ENCODE results near the gene RABL6.

The RABL6 gene

DNA sequence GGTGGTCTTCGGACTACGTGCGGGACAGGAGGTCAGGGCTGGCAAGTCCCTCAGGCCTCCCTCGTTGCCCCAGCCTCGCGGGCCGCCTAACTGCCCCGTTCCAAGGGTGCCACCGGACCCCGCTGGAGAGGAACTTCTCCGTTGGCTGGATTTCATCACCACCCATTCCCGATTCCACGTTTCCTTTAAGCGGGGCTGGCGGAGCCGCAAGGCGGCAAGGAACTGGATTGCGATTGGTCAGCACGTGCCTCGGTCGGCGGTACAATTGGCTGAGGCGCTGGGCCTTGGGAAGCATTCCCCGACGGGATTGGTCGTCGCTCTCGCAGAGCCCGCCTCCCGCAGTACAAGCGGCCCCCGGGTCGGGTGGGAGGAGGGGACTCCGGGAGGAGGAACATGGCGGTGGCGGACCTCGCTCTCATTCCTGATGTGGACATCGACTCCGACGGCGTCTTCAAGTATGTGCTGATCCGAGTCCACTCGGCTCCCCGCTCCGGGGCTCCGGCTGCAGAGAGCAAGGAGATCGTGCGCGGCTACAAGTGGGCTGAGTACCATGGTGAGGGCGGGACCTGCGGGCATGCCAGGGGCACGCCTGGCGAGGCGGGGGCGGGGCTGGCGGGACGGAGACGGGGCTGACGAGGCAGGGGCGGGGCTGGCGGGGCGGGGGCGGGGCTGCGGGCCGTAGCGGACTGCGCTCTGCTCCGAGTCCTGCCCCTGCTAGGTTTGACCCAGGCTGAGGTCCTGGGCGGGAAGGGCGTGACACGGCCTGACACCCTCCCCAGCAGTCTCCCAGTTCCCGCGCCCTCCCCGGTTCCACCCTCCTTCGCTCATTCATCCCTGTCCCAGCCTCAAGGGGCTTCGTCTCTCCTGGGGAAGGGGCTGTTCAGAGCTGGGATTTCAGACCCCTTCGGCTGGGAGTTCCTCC lies 41.6 kb downstream of the RABL6 start, which contains the start of gene PHPT1:
Gene PHPT1, plus strand, starts transcription at position 372 of the 922 bp plus-strand sequence. Its CDS starts 22 bp downstream, at position 394.
- Histone ChIP-seq H3K4me3 (ENCODE audit: insufficient read length, low read depth) (peak within 1 kb of the TSS; percentile 95), H3K36me3 (ENCODE audit: insufficient read depth, insufficient read length, low read length) (peaks cover 33% of the 10 kb centered on the region), H3K9me3 (ENCODE audit: insufficient read depth, low read length) (no peaks in the 10 kb centered on the region; the same call in 1 of the 2 replicates), H3K4me1 (ENCODE audit: insufficient read depth, insufficient read length) (peaks cover 35% of the 10 kb centered on the region), H3K9ac (ENCODE audit: insufficient read length, low read depth) (peak within 1 kb of the TSS; percentile 99), H3K27me3 (ENCODE audit: insufficient read depth, insufficient read length) (no peaks in the 10 kb centered on the region)
- TF ChIP-seq SUZ12 (IDR thresholded peaks at IDR 0.05; ENCODE audit: extremely low read depth, insufficient read depth, insufficient read length), result no peak
- TF ChIP-seq YY1 (IDR thresholded peaks at IDR 0.05; ENCODE audit: insufficient read depth, insufficient read length), result peak; percentile 34
- peak; percentile 100 for DNase-seq (ENCODE audit: low read depth, low spot score)

DNA sequence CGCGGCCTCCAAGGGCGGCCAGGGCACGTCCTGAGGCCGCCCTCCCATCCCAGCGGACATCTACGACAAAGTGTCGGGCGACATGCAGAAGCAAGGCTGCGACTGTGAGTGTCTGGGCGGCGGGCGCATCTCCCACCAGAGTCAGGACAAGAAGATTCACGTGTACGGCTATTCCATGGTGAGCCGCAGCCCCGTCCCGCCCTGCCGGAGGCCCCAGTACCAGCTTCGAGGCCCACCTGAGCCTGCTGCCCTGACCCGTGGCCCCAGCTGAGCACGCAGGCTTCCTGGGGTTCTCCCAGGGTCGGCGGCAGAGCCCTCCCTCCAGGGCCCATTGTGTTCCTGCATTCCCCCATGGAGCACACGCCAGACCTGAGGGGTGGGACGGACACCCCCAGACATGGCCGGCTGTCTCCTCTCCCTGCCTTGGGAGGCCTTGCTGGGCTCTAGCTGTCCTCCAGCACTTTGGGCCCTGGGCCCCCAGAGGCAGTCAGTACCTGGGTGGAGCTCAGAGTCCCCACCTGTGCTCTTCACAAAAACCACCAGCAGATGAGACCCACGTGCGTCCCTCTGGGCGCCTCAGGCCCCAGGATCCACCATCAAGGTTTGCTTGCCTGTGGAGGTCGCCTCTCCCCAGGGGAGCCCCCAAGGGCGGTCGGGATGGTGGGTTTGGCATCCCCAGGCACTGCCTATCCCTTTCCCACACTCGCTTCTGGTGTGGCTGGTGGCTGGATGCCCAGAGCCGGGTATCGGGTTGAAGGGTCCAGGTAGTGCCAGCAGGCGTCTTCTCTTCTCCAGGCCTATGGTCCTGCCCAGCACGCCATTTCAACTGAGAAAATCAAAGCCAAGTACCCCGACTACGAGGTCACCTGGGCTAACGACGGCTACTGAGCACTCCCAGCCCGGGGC lies 42.5 kb downstream of the RABL6 start:
- peak overlapping the region; percentile 87 for H3K9ac ChIP-seq (ENCODE audit: insufficient read length, low read depth)
- no peaks in the 10 kb centered on the region for H3K27me3 ChIP-seq (ENCODE audit: insufficient read depth, insufficient read length)
- peak overlapping the region; percentile 45 for H3K4me3 ChIP-seq (ENCODE audit: insufficient read length, low read depth)
- TF ChIP-seq YY1 (IDR thresholded peaks at IDR 0.05; ENCODE audit: insufficient read depth, insufficient read length) (no peak), SUZ12 (IDR thresholded peaks at IDR 0.05; ENCODE audit: extremely low read depth, insufficient read depth, insufficient read length) (no peak), ZNF274 (IDR thresholded peaks at IDR 0.05; ENCODE audit: low read depth, low read length) (no peak)
- DNase-seq (ENCODE audit: low read depth, low spot score), result no peak
- H3K36me3 ChIP-seq (ENCODE audit: insufficient read depth, insufficient read length, low read length), result peaks cover 38% of the 10 kb centered on the region
- H3K4me1 ChIP-seq (ENCODE audit: insufficient read depth, insufficient read length), result peaks cover 42% of the 10 kb centered on the region
- no peaks in the 10 kb centered on the region; the same call in 1 of the 2 replicates for H3K9me3 ChIP-seq (ENCODE audit: insufficient read depth, low read length)

DNA sequence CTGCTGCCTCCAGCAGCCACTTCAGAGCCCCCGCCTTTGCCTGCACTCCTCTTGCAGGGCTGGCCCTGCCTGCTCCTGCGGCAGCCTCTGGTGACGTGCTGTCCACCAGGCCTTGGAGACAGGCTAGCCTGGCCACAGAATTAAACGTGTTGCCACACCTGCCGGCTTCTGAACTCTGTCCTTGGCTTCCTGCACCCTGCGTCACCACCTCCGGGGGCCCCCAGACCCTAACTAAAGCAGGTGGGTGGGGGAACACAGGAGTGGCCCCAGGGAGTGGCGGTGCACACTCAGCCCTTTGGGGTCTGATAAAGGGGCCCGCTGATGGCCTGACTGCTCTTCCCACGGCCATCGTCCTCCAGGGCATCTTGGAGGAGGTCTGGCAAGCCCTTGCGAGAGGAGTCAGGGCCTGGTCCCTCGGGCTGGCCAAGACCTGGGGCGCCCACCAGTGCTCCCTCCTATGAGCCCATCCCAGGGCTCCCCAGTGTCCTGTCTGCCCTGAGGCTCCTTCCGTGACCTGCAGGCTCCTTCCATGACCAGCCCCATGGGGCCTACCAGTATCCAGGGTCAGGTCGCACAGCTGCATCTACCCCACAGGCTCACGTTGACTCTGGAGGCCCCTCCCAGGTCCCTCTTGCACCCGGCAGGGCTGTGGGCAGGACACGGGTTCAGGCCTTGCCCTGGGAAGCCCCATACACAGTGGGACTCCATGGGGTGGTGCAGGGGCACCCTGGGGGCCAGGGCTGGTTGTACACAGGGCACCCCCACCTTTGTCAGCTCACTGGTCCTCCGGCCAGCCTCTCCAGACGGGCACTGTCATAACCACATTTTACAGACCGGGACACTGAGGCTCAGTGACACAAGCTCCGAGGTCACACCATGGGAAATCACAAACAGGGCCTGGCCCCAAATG lies 43.4 kb downstream of the RABL6 start:
- Histone ChIP-seq H3K27me3 (ENCODE audit: insufficient read depth, insufficient read length) (no peaks in the 10 kb centered on the region), H3K9me3 (ENCODE audit: insufficient read depth, low read length) (no peaks in the 10 kb centered on the region), H3K4me1 (ENCODE audit: insufficient read depth, insufficient read length) (peaks cover 42% of the 10 kb centered on the region), H3K4me3 (ENCODE audit: insufficient read length, low read depth) (no peak overlapping the region), H3K36me3 (ENCODE audit: insufficient read depth, insufficient read length, low read length) (peaks cover 38% of the 10 kb centered on the region), H3K9ac (ENCODE audit: insufficient read length, low read depth) (peak overlapping the region; percentile 87)
- TF ChIP-seq YY1 (IDR thresholded peaks at IDR 0.05; ENCODE audit: insufficient read depth, insufficient read length) (no peak), ZNF274 (IDR thresholded peaks at IDR 0.05; ENCODE audit: low read depth, low read length) (no peak), SUZ12 (IDR thresholded peaks at IDR 0.05; ENCODE audit: extremely low read depth, insufficient read depth, insufficient read length) (no peak)
- DNase-seq (ENCODE audit: low read depth, low spot score), result no peak

DNA sequence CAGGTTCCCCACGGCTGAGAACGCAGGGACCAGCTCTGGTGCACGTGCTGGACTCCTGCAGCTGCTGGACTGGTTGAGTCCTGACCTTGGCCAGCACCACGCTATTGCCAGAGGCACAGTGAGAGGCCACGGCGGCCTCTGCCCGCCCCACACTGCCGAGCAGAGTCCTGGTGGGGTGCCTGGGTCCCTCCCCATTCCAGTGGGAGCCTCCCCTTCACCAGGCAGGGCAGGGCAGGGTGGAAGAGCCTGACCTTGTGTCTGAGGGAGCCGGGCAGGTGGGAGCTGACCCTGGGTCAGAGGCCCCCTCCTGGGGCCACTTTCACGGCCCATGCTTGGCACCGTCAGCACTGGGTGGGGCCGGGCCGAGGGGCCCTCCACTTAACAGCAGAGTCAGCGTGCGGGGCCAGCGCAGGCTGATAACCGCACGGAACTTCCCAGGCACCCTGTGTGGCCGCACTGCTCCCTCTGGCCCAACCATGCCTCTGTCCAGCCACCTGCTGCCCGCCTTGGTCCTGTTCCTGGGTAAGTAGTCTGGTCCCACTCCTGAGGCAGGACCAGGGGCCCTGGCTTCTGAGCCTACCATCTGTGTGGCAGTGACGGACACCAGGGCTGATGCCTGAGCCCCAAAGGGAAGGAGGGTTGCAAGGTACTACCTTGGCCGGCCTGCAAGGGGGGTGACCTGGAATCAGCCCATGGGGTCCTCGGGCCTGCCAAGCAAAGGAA lies 44.4 kb downstream of the RABL6 start, which contains the start of gene MAMDC4:
Gene MAMDC4, plus strand, starts transcription at position 406 of the 723 bp plus-strand sequence. Its CDS starts 71 bp downstream, at position 477.
- H3K36me3 ChIP-seq (ENCODE audit: insufficient read depth, insufficient read length, low read length), result peaks cover 47% of the 10 kb centered on the region
- TF ChIP-seq SUZ12 (IDR thresholded peaks at IDR 0.05; ENCODE audit: extremely low read depth, insufficient read depth, insufficient read length), result no peak
- no peak for TF ChIP-seq ZNF274 (IDR thresholded peaks at IDR 0.05; ENCODE audit: low read depth, low read length)
- no peak for TF ChIP-seq YY1 (IDR thresholded peaks at IDR 0.05; ENCODE audit: insufficient read depth, insufficient read length)
- H3K4me1 ChIP-seq (ENCODE audit: insufficient read depth, insufficient read length), result peaks cover 43% of the 10 kb centered on the region
- H3K27me3 ChIP-seq (ENCODE audit: insufficient read depth, insufficient read length), result no peaks in the 10 kb centered on the region
- H3K4me3 ChIP-seq (ENCODE audit: insufficient read length, low read depth), result no peak within 1 kb of the TSS
- no peaks in the 10 kb centered on the region for H3K9me3 ChIP-seq (ENCODE audit: insufficient read depth, low read length)
- H3K9ac ChIP-seq (ENCODE audit: insufficient read length, low read depth), result peak within 1 kb of the TSS; percentile 87
- no peak for DNase-seq (ENCODE audit: low read depth, low spot score)

DNA sequence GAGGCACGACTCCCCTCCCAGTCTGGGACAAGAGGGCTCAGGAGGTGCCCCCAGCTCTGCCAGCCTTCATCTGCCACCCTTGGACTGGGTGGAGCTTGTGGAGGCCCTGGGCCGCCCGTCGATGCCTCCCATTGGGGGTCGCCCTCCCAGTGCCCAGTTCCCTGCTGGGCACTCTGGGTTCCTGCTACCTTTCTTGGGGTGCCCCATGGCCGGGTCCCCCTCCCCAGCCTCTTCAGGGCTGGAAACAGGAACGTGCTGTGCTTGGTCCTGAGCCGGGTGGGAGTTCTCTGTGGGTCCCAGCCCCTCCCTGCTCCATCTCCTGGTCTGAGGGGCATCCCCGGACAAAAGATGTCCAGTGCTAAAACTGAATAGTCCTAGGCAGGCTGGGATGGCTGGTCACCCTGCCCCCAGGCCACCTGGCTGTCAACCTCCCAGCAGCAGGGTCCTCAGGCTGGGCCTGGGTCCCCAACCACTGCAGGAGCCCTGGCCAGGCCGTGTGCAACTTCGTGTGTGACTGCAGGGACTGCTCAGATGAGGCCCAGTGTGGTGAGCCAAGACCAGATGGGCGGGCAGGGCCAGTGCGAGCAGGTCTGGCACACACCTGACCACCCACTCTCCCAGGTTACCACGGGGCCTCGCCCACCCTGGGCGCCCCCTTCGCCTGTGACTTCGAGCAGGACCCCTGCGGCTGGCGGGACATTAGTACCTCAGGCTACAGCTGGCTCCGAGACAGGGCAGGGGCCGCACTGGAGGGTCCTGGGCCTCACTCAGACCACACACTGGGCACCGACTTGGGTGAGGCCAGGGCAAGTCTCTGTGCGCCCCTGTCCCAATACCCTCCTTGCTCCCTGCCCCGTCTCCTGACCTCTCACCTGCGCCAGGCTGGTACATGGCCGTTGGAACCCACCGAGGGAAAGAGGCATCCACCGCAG lies 45.2 kb downstream of the RABL6 start:
- H3K4me3 ChIP-seq (ENCODE audit: insufficient read length, low read depth), result no peak overlapping the region
- H3K9me3 ChIP-seq (ENCODE audit: insufficient read depth, low read length), result no peaks in the 10 kb centered on the region
- peaks cover 48% of the 10 kb centered on the region for H3K4me1 ChIP-seq (ENCODE audit: insufficient read depth, insufficient read length)
- H3K27me3 ChIP-seq (ENCODE audit: insufficient read depth, insufficient read length), result no peaks in the 10 kb centered on the region
- peaks cover 55% of the 10 kb centered on the region for H3K36me3 ChIP-seq (ENCODE audit: insufficient read depth, insufficient read length, low read length)
- no peak for DNase-seq (ENCODE audit: low read depth, low spot score)
- TF ChIP-seq YY1 (IDR thresholded peaks at IDR 0.05; ENCODE audit: insufficient read depth, insufficient read length) (no peak), SUZ12 (IDR thresholded peaks at IDR 0.05; ENCODE audit: extremely low read depth, insufficient read depth, insufficient read length) (no peak), ZNF274 (IDR thresholded peaks at IDR 0.05; ENCODE audit: low read depth, low read length) (no peak)
- peak overlapping the region; percentile 9 for H3K9ac ChIP-seq (ENCODE audit: insufficient read length, low read depth)
